ENCODE results near the gene SSTR3. TPM values are rescaled to one million over a fixed set of nuclear protein-coding genes. Genes with fewer than 3 reads are reported as not detected.

SSTR3 gene
- total RNA-seq, 1 donor from 2014 or later = 0.06 TPM

Other genes with a start within 250 kb of the SSTR3 start
- 281 TPM for gene TST, start 193.0 kb downstream of the SSTR3 start, total RNA-seq
- 129 TPM for gene MPST, start 192.7 kb downstream of the SSTR3 start, total RNA-seq
- 51.9 TPM for gene KCTD17, start 160.7 kb downstream of the SSTR3 start, total RNA-seq
- 9.2 TPM for gene TMPRSS6, start 102.8 kb downstream of the SSTR3 start, total RNA-seq
- gene IL2RB, start 62.6 kb downstream of the SSTR3 start, total RNA-seq = 6.0 TPM
- gene C1QTNF6, start 24.2 kb downstream of the SSTR3 start, total RNA-seq = 7.2 TPM
- gene RAC2, start 31.8 kb upstream of the SSTR3 start, total RNA-seq = 46.4 TPM
- 24.1 TPM for gene CYTH4, start 70.0 kb upstream of the SSTR3 start, total RNA-seq
- 31.2 TPM for gene ELFN2, start 215.0 kb upstream of the SSTR3 start, total RNA-seq

Measured in mucosa of gallbladder (tissue), 1 donor.